Activated naive CD4-positive, alpha-beta T cell treated with anti-CD3 and anti-CD28 coated beads, Interleukin-2, amount 50 U/mL, for 72 hours (primary cell): ENCODE results near the gene CTXND2. TPM values are rescaled to one million over a fixed set of nuclear protein-coding genes. Genes with fewer than 3 reads are reported as not detected.
"Not testable (repeated sequence)": the region's sequence is repeated elsewhere in the genome, so short reads cannot be mapped to it uniquely, and the experiment has no call there.

Source experiments
- ATAC-seq, 2 donors: fragments of 150-1000 bp; cut with Tn5 transposase; 2 replicates each; pipeline ENCODE4 v1.10.0; 2021; ENCODE audit warnings: mild to moderate bottlenecking in 2 of 2, moderate library complexity in 2 of 2
- DNase-seq, 2 donors: peaks; one replicate each; pipeline ENCODE4 v3.0.0; 2021 to 2022; ENCODE audit warnings: low spot score in 2 of 2
- H3K27ac Mint-ChIP-seq, 2 donors: one replicate each; pipeline ENCODE4 v1.8.0; 2022; ENCODE audit warnings: mild to moderate bottlenecking in 2 of 2, mixed read lengths in 2 of 2
- H3K36me3 Mint-ChIP-seq, 2 donors: one replicate each; pipeline ENCODE4 v1.8.0; 2022; ENCODE audit warnings: mixed read lengths in 2 of 2
- H3K9me3 Mint-ChIP-seq, 2 donors: one replicate each; pipeline ENCODE4 v1.8.0; 2022; ENCODE audit warnings: mixed read lengths in 2 of 2
- total RNA-seq, 2 donors: library from RNA; stranded (reverse); gene quantifications; one replicate each; pipeline ENCODE4 v1.2.3, GENCODE V29; 2022

CTXND2 gene
- total RNA-seq, 2 donors from 2014 or later: not detected

DNA sequence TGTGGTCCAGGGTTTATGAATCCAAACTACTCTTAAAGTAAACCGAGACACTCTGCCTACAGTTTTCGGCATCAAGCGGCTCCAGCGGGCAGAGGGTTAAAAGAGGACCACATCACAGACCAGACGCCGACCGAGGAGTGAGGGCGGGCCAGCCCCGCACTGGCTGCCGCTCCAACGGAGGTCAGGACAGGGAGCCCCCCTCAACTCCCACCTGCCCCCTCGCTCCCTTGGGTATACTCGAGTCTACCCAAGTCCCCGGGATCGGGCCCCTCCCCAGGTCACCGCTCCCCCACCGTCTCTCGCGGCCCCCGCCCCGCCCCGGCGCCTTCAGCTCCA, 10.8 kb upstream of the CTXND2 start:
- DNase-seq (no peak), ATAC-seq (peak; percentile 53 to 60)
- H3K36me3 Mint-ChIP-seq: peaks cover 5 to 14% of the 10 kb centered on the region in 2 donors

DNA sequence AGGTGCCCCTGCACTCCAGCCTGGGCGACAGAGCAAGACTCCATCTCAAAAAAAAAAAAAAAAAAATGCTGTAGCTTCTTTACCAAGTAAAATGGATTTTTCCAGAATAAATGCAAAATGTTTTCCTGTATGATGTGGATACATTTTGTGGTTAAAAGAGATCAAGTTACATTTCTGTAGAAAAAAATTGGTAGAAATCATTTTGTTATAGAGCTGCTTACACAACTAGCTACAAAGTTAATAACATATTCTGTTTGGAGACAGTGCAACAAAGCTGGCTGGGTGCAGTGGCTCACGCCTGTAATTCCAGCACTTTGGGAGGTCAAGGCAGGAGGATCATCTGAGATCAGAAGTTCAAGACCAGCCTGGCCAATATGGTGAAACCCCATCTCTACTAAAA, 8.0 kb upstream of the CTXND2 start:
- not testable (repeated sequence) for H3K9me3 Mint-ChIP-seq, H3K36me3 Mint-ChIP-seq, H3K27ac Mint-ChIP-seq, ATAC-seq, DNase-seq

More for the DNA sequence above, 10.8 kb upstream of the CTXND2 start:
- peak overlapping the region; percentile 92 to 96 for H3K27ac Mint-ChIP-seq
- no peaks in the 10 kb centered on the region for H3K9me3 Mint-ChIP-seq

DNA sequence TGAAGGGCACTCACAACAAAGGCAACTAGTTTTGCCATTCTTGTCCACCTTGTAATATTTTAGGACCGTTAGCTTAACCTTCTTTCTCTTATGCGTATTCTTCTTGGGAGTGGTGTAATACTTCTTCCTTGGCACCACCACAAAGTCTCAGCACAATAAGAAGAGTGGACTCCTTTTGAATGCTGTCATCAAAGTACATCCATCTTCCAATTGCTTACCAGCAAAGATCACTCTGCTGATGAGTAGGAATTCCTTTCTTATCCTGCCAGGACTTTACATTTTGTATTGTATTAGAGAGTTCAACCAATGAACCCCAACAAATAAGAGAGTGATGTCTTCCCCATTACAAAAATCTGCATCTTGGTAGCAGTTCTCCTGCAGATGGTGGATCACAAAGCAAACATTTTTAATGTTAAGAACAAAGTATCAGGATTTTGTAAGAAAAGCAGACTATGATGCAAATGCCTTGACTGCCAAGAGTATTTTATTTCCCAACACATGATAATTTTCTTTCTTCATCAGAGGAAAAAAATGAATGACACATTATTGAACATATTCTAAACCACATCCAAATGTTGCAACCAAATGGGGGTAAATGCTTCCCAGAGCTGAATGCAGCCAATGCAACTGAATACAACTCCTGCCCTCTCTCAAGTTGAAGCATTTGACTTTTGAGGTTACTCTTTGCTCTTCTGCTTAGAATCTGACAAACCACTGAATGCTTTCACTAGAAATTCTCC, 5.4 kb upstream of the CTXND2 start:
- H3K9me3 Mint-ChIP-seq: no peaks in the 10 kb centered on the region
- no peak for DNase-seq
- no peak overlapping the region for H3K27ac Mint-ChIP-seq
- H3K36me3 Mint-ChIP-seq: no peaks in the 10 kb centered on the region
- ATAC-seq: no peak

DNA sequence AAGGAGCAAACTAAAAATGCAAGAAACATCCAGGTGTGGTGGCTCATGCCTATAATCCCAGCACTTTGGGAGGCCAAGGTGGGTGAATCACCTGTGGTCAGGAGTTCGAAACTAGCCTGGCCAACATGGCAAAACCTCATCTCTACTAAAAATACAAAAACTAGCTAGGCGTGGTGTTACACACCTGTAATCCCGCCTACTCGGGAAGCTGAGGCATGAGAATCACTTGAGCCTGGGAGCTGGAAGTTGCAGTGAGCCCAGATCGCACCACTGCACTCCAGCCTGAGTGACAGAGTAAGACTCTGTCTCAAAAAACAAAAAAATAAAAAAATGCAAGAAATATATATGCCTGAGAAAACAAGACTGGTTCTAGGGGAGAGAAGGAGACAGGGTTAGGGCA, 3.8 kb upstream of the CTXND2 start:
- ATAC-seq, H3K36me3 Mint-ChIP-seq, DNase-seq, H3K9me3 Mint-ChIP-seq: not testable (repeated sequence)
- peak overlapping the region in 1 of 2 donors; percentile 2 for H3K27ac Mint-ChIP-seq

- ATAC-seq: no peak
- H3K27ac Mint-ChIP-seq: no peak overlapping the region
- no peak for DNase-seq
- peaks cover 0 to 4% of the 10 kb centered on the region in 2 donors for H3K9me3 Mint-ChIP-seq
- no peaks in the 10 kb centered on the region for H3K36me3 Mint-ChIP-seq
Measured at GRCh38 chr1:150888727-150889126, 1.8 kb downstream of the CTXND2 start.

GRCh38 chr1:150890033-150890416, 3.1 kb downstream of the CTXND2 start:
- Mint-ChIP-seq H3K9me3 (peaks cover 0 to 4% of the 10 kb centered on the region in 2 donors), H3K36me3 (no peaks in the 10 kb centered on the region), H3K27ac (peak overlapping the region in 1 of 2 donors; percentile 75)
- DNase-seq (no peak), ATAC-seq (peak; percentile 94)

GRCh38 chr1:150893336-150893913, 6.5 kb downstream of the CTXND2 start:
- DNase-seq (no peak), ATAC-seq (no peak)
- Mint-ChIP-seq H3K27ac (no peak overlapping the region), H3K36me3 (no peaks in the 10 kb centered on the region), H3K9me3 (peaks cover 0 to 4% of the 10 kb centered on the region in 2 donors)

- no peaks in the 10 kb centered on the region for H3K36me3 Mint-ChIP-seq
- H3K27ac Mint-ChIP-seq: no peak overlapping the region
- H3K9me3 Mint-ChIP-seq: no peaks in the 10 kb centered on the region
- DNase-seq: no peak
- ATAC-seq: peak in 1 of 2 donors; percentile 37
Measured at GRCh38 chr1:150895618-150896017, 8.7 kb downstream of the CTXND2 start.

GRCh38 chr1:150899795-150900194, 12.9 kb downstream of the CTXND2 start:
- H3K9me3 Mint-ChIP-seq, DNase-seq, ATAC-seq, H3K36me3 Mint-ChIP-seq, H3K27ac Mint-ChIP-seq: not testable (repeated sequence)

DNA sequence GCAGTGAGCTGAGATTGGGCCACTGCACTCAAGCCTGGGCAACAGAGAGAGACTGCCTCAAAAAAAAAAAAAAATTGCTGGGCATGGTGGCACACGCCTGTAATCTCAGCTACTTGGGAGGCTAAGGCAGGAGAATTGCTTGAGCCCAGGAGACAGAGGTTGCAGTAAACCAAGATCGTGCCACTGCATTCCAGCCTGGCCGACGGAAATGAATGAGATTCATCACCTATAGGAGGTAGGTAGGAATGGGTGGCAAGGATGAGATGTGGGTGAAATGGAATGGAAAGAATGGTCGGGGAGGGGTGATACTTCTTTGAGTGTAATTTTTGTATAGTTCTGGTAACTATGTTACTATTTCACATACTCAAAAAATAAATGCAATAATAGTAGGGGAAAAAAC, 15.4 kb downstream of the CTXND2 start:
- DNase-seq (no peak), ATAC-seq (no peak)
- Mint-ChIP-seq H3K27ac (no peak overlapping the region), H3K36me3 (no peaks in the 10 kb centered on the region), H3K9me3 (no peaks in the 10 kb centered on the region)

GRCh38 chr1:150902751-150903150, 15.8 kb downstream of the CTXND2 start:
- ATAC-seq (no peak), DNase-seq (no peak)
- Mint-ChIP-seq H3K9me3 (no peaks in the 10 kb centered on the region), H3K27ac (no peak overlapping the region), H3K36me3 (no peaks in the 10 kb centered on the region)

DNA sequence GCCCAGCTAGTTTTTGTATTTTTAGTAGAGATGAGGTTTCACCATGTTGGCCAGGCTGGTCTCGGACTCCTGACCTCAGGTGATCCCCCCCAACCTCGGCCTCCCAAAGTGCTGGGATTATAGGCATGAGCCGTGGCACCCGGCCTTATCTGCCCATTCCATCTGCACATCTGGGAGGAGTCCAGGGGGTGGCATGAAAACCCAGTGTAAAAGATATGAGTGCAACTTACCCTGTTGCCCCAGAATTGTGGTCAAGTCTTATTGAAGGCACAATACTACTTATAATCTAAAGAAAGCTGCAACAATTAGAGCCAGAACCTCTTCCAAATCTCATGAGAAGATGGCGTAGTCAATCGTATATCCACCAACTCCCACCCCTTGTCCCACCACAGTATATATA, 18.4 kb downstream of the CTXND2 start:
- Mint-ChIP-seq H3K27ac (no peak overlapping the region), H3K36me3 (peaks cover 0 to 5% of the 10 kb centered on the region in 2 donors), H3K9me3 (no peaks in the 10 kb centered on the region)
- ATAC-seq (no peak), DNase-seq (no peak)

DNA sequence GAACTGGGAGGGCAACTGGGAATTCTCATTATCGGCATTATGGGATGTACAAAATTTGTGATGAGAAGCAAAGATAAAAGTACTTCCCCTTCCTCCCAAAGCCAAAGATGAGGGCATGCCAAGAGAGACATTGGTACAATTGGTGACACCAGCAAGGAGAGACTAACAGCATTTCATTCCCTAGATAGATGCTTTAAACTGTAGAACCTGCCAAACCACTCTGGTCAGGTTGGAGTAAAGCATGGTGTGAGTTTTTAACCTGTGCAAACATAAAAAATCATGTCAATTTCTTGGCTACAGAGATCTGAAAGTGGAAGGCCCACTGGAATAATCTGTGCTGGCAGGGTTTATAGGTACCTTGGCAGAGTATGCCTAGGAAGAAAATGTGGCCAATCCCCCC, 19.4 kb downstream of the CTXND2 start:
- peaks cover 0 to 5% of the 10 kb centered on the region in 2 donors for H3K36me3 Mint-ChIP-seq
- DNase-seq (no peak), ATAC-seq (no peak)
- H3K9me3 Mint-ChIP-seq: no peaks in the 10 kb centered on the region
- H3K27ac Mint-ChIP-seq: no peak overlapping the region

- H3K36me3 Mint-ChIP-seq: peaks cover 0 to 5% of the 10 kb centered on the region in 2 donors
- ATAC-seq: peak in 1 of 2 donors; percentile 53
- no peak for DNase-seq
- H3K9me3 Mint-ChIP-seq: no peaks in the 10 kb centered on the region
- H3K27ac Mint-ChIP-seq: no peak overlapping the region
Measured at GRCh38 chr1:150906813-150907212, 19.9 kb downstream of the CTXND2 start.

DNA sequence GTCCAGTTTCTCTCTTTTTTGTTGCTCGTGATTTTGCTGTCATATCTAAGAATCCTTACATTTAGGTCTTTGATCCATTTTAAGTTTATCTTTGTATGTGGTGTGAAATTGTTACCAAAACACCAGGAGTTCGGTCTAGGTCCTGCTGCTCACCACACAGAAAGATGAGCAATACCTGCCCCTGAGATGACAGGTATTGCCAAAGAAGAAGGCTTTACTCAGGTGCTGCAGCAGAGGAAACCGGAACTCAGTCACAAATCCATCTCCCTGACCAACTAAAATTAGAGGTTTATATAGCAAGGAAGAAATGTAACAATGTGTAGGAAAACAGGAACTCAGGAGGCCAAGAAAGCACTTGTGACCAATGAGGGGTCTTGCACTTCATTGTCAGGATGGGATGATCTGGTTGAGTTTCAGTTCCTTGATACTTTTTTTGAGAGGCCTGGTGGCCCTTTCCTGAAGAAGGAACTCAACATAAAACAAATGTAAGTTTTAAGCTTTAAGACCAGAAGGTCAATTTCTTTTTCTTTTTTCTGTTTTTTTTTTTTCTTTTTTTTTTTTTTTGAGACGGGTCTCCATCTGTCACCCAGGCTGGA, 22.7 kb downstream of the CTXND2 start:
- Mint-ChIP-seq H3K9me3 (no peaks in the 10 kb centered on the region), H3K27ac (no peak overlapping the region), H3K36me3 (peaks cover 0 to 5% of the 10 kb centered on the region in 2 donors)
- ATAC-seq (no peak), DNase-seq (no peak)

- no peak overlapping the region for H3K27ac Mint-ChIP-seq
- no peak for ATAC-seq
- DNase-seq: no peak
- no peaks in the 10 kb centered on the region for H3K9me3 Mint-ChIP-seq
- peaks cover 0 to 5% of the 10 kb centered on the region in 2 donors for H3K36me3 Mint-ChIP-seq
Measured at GRCh38 chr1:150912623-150913022, 25.7 kb downstream of the CTXND2 start.

DNA sequence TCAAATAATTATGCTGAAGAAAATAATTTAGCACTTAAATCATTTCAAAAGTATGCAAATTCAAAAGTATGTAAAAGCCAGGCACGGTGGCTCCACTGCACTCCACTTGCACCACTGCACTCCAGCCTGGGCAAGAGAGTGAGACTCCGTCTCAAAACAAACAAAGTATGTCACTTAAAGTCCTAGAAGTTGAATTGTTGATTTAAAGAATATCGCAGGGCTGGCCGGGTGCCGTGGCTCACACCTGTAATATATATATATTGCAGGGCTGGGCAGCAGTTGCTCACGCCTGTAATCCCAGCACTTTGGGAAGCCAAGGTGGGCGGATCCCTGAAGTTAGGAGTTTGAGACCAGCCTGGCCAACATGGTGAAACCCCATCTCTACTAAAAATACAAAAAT, 30.5 kb downstream of the CTXND2 start:
- DNase-seq: no peak
- Mint-ChIP-seq H3K36me3 (no peaks in the 10 kb centered on the region), H3K9me3 (no peaks in the 10 kb centered on the region), H3K27ac (no peak overlapping the region)
- ATAC-seq: no peak
